Immature natural killer cell (primary cell): ENCODE results near the gene PCSK9. TPM values are rescaled to one million over a fixed set of nuclear protein-coding genes. Genes with fewer than 3 reads are reported as not detected.
A peak's percentile ranks its signal among the peaks of the same experiment; 100 is the strongest.

Experiments
- DNase-seq, 3 donors: peaks; one replicate each; pipeline ENCODE4 v3.0.0; 2022; ENCODE audit warnings: mixed read lengths in 1 of 3
- H3K27ac Mint-ChIP-seq, 6 donors: one replicate each; pipeline ENCODE4 v1.8.0; 2020; ENCODE audit warnings: mixed read lengths in 6 of 6, mild to moderate bottlenecking in 5 of 6, inconsistent platforms in 4 of 6, moderate library complexity in 3 of 6
- H3K27me3 Mint-ChIP-seq, 3 donors: one replicate each; pipeline ENCODE4 v1.8.0; 2020 to 2021; ENCODE audit warnings: low read depth in 3 of 3, mild to moderate bottlenecking in 3 of 3, mixed read lengths in 3 of 3, moderate library complexity in 3 of 3, inconsistent platforms in 1 of 3
- H3K36me3 Mint-ChIP-seq, 3 donors: one replicate each; pipeline ENCODE4 v1.8.0; 2020; ENCODE audit warnings: mixed read lengths in 3 of 3, inconsistent platforms in 2 of 3, mild to moderate bottlenecking in 2 of 3
- H3K4me1 Mint-ChIP-seq, 2 donors: one replicate each; pipeline ENCODE4 v1.8.0; 2020; ENCODE audit warnings: inconsistent platforms in 2 of 2, mild to moderate bottlenecking in 2 of 2, mixed read lengths in 2 of 2, moderate library complexity in 1 of 2
- H3K4me3 Mint-ChIP-seq, 5 donors: one replicate each; pipeline ENCODE4 v1.8.0; 2020; ENCODE audit warnings: mild to moderate bottlenecking in 5 of 5, mixed read lengths in 5 of 5, inconsistent platforms in 3 of 5, moderate library complexity in 3 of 5
- H3K9me3 Mint-ChIP-seq, 6 donors: one replicate each; pipeline ENCODE4 v1.8.0; 2020; ENCODE audit warnings: mild to moderate bottlenecking in 6 of 6, mixed read lengths in 6 of 6, inconsistent platforms in 4 of 6, moderate library complexity in 3 of 6
- polyA plus RNA-seq, 3 donors: library from polyadenylated mRNA; unstranded; fragments of 300-500 nt; fragmentation: Illumina TruSeq; gene quantifications; one replicate each; pipeline ENCODE4 v1.2.3, GENCODE V29; 2021

PCSK9 gene
- polyA plus RNA-seq, 3 donors from 2014 or later = not detected

GRCh38 chr1:55043726-55044125, 4.4 kb downstream of the PCSK9 start:
- Mint-ChIP-seq H3K36me3 (no peaks in the 10 kb centered on the region), H3K27me3 (peaks cover 3 to 16% (median 11%) of the 10 kb centered on the region in 3 donors), H3K4me3 (no peak overlapping the region), H3K9me3 (no peaks in the 10 kb centered on the region), H3K4me1 (no peaks in the 10 kb centered on the region), H3K27ac (no peak overlapping the region)
- no peak for DNase-seq

GRCh38 chr1:55044617-55045397, 5.5 kb downstream of the PCSK9 start:
- no peak for DNase-seq
- Mint-ChIP-seq H3K27ac (no peak overlapping the region), H3K4me3 (no peak overlapping the region), H3K9me3 (no peaks in the 10 kb centered on the region), H3K36me3 (no peaks in the 10 kb centered on the region), H3K4me1 (no peaks in the 10 kb centered on the region), H3K27me3 (peaks cover 3 to 12% (median 9%) of the 10 kb centered on the region in 3 donors)

GRCh38 chr1:55045430-55045829, 6.1 kb downstream of the PCSK9 start:
- Mint-ChIP-seq H3K27ac (no peak overlapping the region), H3K27me3 (peaks cover 2 to 9% (median 7%) of the 10 kb centered on the region in 3 donors), H3K4me3 (no peak overlapping the region), H3K36me3 (no peaks in the 10 kb centered on the region), H3K9me3 (no peaks in the 10 kb centered on the region), H3K4me1 (no peaks in the 10 kb centered on the region)
- DNase-seq = no peak

- H3K27ac Mint-ChIP-seq = no peak overlapping the region
- no peaks in the 10 kb centered on the region for H3K9me3 Mint-ChIP-seq
- no peaks in the 10 kb centered on the region for H3K4me1 Mint-ChIP-seq
- H3K27me3 Mint-ChIP-seq = peaks cover 3 to 6% (median 5%) of the 10 kb centered on the region in 3 donors
- no peak for DNase-seq
- no peak overlapping the region for H3K4me3 Mint-ChIP-seq
- no peaks in the 10 kb centered on the region for H3K36me3 Mint-ChIP-seq
These were observed 7.5 kb downstream of the PCSK9 start for GRCh38 chr1:55046871-55047270.

- no peaks in the 10 kb centered on the region for H3K36me3 Mint-ChIP-seq
- H3K27ac Mint-ChIP-seq = no peak overlapping the region
- H3K4me3 Mint-ChIP-seq = no peak overlapping the region
- H3K27me3 Mint-ChIP-seq = peaks cover 1 to 3% (median 2%) of the 10 kb centered on the region in 3 donors
- no peaks in the 10 kb centered on the region for H3K9me3 Mint-ChIP-seq
- no peaks in the 10 kb centered on the region for H3K4me1 Mint-ChIP-seq
- no peak for DNase-seq
These were observed 8.3 kb downstream of the PCSK9 start for GRCh38 chr1:55047611-55048010.

- H3K4me1 Mint-ChIP-seq = no peaks in the 10 kb centered on the region
These were observed 9.3 kb downstream of the PCSK9 start for GRCh38 chr1:55048453-55049270.

GRCh38 chr1:55049271-55049913, 10.0 kb downstream of the PCSK9 start:
- DNase-seq = no peak
- Mint-ChIP-seq H3K9me3 (no peaks in the 10 kb centered on the region), H3K4me1 (no peaks in the 10 kb centered on the region), H3K27me3 (peaks cover 0 to 3% (median 1%) of the 10 kb centered on the region in 3 donors), H3K4me3 (no peak overlapping the region), H3K36me3 (no peaks in the 10 kb centered on the region), H3K27ac (no peak overlapping the region)

More at GRCh38 chr1:55048453-55049270, 9.3 kb downstream of the PCSK9 start:
- peaks cover 0 to 3% (median 1%) of the 10 kb centered on the region in 3 donors for H3K27me3 Mint-ChIP-seq
- no peak for DNase-seq
- H3K4me3 Mint-ChIP-seq = no peak overlapping the region
- H3K36me3 Mint-ChIP-seq = no peaks in the 10 kb centered on the region
- no peak overlapping the region for H3K27ac Mint-ChIP-seq
- no peaks in the 10 kb centered on the region for H3K9me3 Mint-ChIP-seq

GRCh38 chr1:55049914-55050278, 10.5 kb downstream of the PCSK9 start:
- Mint-ChIP-seq H3K4me1 (no peaks in the 10 kb centered on the region), H3K4me3 (no peak overlapping the region), H3K27me3 (peaks cover under 1 to 3% (median 1%) of the 10 kb centered on the region in 3 donors), H3K36me3 (no peaks in the 10 kb centered on the region), H3K27ac (no peak overlapping the region), H3K9me3 (no peaks in the 10 kb centered on the region)
- DNase-seq = no peak

GRCh38 chr1:55050283-55050682, 10.9 kb downstream of the PCSK9 start:
- DNase-seq = no peak
- H3K36me3 Mint-ChIP-seq = no peaks in the 10 kb centered on the region
- H3K4me3 Mint-ChIP-seq = no peak overlapping the region
- no peaks in the 10 kb centered on the region for H3K9me3 Mint-ChIP-seq
- peaks cover 1 to 4% (median 3%) of the 10 kb centered on the region in 3 donors for H3K27me3 Mint-ChIP-seq
- H3K27ac Mint-ChIP-seq = no peak overlapping the region
- no peaks in the 10 kb centered on the region for H3K4me1 Mint-ChIP-seq

GRCh38 chr1:55051169-55051568, 11.8 kb downstream of the PCSK9 start:
- DNase-seq = no peak

GRCh38 chr1:55051621-55052020, 12.3 kb downstream of the PCSK9 start:
- H3K27ac Mint-ChIP-seq = no peak overlapping the region
- H3K27me3 Mint-ChIP-seq = peaks cover 0 to 4% (median 3%) of the 10 kb centered on the region in 3 donors
- no peak for DNase-seq
- no peaks in the 10 kb centered on the region for H3K4me1 Mint-ChIP-seq
- no peaks in the 10 kb centered on the region for H3K36me3 Mint-ChIP-seq
- H3K4me3 Mint-ChIP-seq = no peak overlapping the region
- H3K9me3 Mint-ChIP-seq = no peaks in the 10 kb centered on the region

More at GRCh38 chr1:55051169-55051568, 11.8 kb downstream of the PCSK9 start:
- H3K27ac Mint-ChIP-seq = no peak overlapping the region
- H3K9me3 Mint-ChIP-seq = no peaks in the 10 kb centered on the region
- peaks cover 0 to 4% (median 3%) of the 10 kb centered on the region in 3 donors for H3K27me3 Mint-ChIP-seq
- H3K36me3 Mint-ChIP-seq = no peaks in the 10 kb centered on the region
- H3K4me1 Mint-ChIP-seq = no peaks in the 10 kb centered on the region
- H3K4me3 Mint-ChIP-seq = no peak overlapping the region

GRCh38 chr1:55052221-55053142, 13.1 kb downstream of the PCSK9 start:
- Mint-ChIP-seq H3K27ac (peak overlapping the region in 1 of 6 donors; percentile 35), H3K9me3 (no peaks in the 10 kb centered on the region), H3K36me3 (no peaks in the 10 kb centered on the region), H3K27me3 (peaks cover 0 to 4% (median 3%) of the 10 kb centered on the region in 3 donors), H3K4me3 (no peak overlapping the region), H3K4me1 (no peaks in the 10 kb centered on the region)
- DNase-seq = no peak

- Mint-ChIP-seq H3K36me3 (no peaks in the 10 kb centered on the region), H3K27me3 (peaks cover 0 to 4% (median 3%) of the 10 kb centered on the region in 3 donors), H3K27ac (no peak overlapping the region), H3K4me1 (no peaks in the 10 kb centered on the region), H3K9me3 (no peaks in the 10 kb centered on the region), H3K4me3 (no peak overlapping the region)
- no peak for DNase-seq
These were observed 14.1 kb downstream of the PCSK9 start for GRCh38 chr1:55053265-55053954.
